GM12892 (cell line): Measurements from ENCODE around the gene RAB31.

Source experiments
- DNase-seq: peaks from one replicate; pipeline ENCODE4 v3.0.0; 2011; ENCODE audit not compliant: insufficient read length
- FAIRE-seq: peaks from 2 replicates; lab custom pipeline; 2011; peaks lifted over from hg19 to GRCh38; lab: Jason Lieb, UNC
- POLR2A ChIP-seq: IDR thresholded peaks from 2 replicates; pipeline ENCODE4 v1.6.1; 2011; ENCODE audit warnings: low read depth, low read length, control low read depth
- POLR2AphosphoS5 ChIP-seq: IDR thresholded peaks from 2 replicates; pipeline ENCODE4 v1.6.1; 2011; ENCODE audit warnings: low read depth, low read length, control low read depth
- TAF1 ChIP-seq: IDR thresholded peaks from 2 replicates; pipeline ENCODE4 v1.6.1; 2011; ENCODE audit warnings: low read depth, mild to moderate bottlenecking, control low read depth, low read length, borderline replicate concordance

The RAB31 gene

DNA sequence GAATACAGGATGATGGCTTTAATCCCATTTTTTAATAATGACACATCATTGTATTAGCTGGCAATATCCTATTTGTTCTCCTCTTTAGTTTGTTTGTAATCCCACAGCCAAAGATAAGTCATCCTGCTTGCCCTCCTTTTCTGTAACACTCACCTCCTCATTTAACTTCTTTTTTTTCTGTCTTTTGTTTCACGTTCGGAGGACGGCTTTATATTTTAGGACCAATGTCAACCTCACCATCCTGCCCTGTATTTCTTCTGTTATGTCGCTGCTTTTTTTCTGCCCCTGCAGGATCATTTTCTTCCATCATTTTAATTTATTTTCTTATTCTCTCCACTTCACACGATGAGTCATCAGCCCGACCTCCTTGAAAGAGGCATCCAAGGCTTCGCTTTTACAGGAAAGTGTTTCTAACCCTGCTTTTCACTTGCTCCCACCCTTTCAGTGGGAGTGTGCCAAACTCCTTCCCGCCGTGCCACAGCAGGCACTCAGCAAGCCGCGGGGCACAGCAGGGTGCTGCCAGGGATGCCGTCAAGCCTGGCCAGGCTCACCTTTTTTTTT lies 11.4 kb downstream of the RAB31 start:
- FAIRE-seq, result no peak
- DNase-seq, result no peak
- no peak for TF ChIP-seq POLR2AphosphoS5
- no peak for TF ChIP-seq TAF1
- no peak for TF ChIP-seq POLR2A

DNA sequence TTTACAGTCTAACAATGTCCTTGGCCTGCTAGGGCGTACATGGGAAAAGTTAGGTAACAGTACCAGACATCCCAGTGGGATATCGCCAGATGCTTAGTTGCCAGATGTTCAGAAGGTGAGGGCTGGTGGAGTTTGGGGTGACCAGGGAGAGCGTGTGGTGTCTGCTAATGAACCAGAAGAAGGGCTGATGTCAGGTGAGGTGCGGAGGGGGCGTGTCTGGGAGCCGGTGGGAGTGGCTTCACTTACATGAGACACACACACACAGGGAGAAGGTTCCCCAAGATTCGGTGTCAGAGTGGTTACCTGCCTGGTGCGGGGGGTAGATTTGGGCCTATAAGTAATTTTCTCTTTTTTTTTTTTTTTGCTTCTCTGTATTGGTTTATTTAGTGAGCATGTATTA lies 12.2 kb downstream of the RAB31 start:
- DNase-seq (no peak), FAIRE-seq (no peak)
- TF ChIP-seq POLR2AphosphoS5 (no peak), TAF1 (no peak), POLR2A (no peak)

GRCh38 chr18:9721893-9722550 lies 13.9 kb downstream of the RAB31 start:
- FAIRE-seq (peak; percentile 5), DNase-seq (no peak)
- TF ChIP-seq TAF1, result no peak
- no peak for TF ChIP-seq POLR2A

GRCh38 chr18:9722691-9723090 lies 14.6 kb downstream of the RAB31 start:
- TF ChIP-seq POLR2A (no peak), TAF1 (no peak), POLR2AphosphoS5 (no peak)
- FAIRE-seq, result peak; percentile 14
- DNase-seq, result no peak

DNA sequence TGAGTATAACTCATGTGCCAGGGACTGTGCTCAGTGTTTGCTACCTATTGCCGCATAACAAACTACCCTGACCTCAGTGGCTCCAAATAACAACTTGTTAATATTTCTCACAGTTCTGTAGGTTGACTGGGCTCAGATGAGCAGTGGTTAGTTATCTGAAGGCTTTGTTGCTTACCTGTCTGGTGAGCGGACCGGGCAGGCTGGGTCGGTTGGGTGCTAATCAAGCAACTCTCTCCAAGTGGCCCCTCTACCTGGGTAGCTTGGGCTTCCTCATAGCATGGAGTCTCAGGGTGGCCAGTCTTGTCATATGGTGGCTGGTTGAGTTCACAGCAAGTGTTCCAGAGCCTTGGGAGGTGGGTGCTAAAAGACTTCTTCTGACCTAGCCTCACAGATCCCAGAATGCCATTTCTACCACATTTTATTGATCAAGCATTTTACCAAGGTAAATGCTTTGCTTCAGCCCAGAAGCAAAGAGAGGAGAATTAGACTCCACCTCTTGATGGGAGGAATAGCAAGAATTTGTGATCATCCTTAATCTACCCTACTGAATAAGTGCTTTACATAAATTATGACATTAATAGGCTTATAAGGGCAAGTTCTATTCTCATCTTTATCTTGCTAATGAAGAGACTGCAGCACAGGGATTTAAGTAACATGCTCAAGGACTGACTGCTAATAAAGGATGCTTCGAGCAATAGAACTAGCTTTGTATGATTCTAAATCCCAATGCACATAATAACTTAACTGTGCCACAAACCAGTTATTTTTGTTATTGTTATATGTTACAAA lies 16.9 kb downstream of the RAB31 start:
- no peak for FAIRE-seq
- TF ChIP-seq POLR2A (no peak), TAF1 (no peak), POLR2AphosphoS5 (no peak)
- DNase-seq, result no peak

DNA sequence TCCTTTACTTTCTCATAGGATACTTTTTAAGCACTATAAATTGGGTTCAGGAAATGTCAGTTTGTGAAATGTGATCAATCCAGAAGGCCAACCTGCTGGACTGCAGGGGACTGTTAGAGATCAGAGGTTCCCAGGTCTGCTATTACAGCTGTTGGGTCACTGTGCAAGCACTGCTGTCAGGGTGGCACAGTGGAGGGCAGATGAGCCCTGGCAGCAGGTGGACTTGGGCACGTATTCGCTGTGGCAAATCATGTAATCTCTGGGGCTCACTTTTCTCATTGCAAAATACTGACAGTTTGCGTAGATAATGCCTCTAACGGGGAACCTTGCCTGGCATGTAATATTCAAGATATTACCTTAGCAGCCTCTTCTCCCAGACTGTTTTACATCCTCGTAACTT lies 18.1 kb downstream of the RAB31 start:
- DNase-seq (no peak), FAIRE-seq (no peak)

DNA sequence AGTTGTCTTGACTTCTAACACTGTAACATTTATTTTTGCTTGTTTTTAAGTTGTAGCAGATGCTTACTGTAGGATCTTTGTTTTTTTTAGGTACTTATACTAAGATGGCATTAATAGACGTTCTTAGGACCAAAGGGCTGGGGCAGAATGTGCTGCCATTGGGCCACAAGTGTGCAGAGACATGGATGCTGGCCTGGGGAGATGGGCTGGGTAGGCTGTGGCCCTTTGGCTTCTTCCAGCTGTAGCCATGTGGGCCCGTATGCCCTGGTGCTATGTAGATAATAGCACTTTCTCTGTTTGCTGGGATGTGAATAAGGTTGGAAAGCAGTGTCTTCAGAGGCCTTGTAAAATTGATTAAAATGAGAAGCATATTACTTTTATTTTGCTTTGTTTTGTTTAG lies 18.8 kb downstream of the RAB31 start:
- FAIRE-seq (no peak), DNase-seq (no peak)
- no peak for TF ChIP-seq POLR2AphosphoS5
- no peak for TF ChIP-seq TAF1
- TF ChIP-seq POLR2A, result no peak

More for the DNA sequence above, 18.1 kb downstream of the RAB31 start:
- TF ChIP-seq TAF1, result no peak
- no peak for TF ChIP-seq POLR2A
- no peak for TF ChIP-seq POLR2AphosphoS5

GRCh38 chr18:9730786-9731185 lies 22.7 kb downstream of the RAB31 start:
- TF ChIP-seq TAF1 (no peak), POLR2A (no peak), POLR2AphosphoS5 (no peak)
- DNase-seq (no peak), FAIRE-seq (no peak)

DNA sequence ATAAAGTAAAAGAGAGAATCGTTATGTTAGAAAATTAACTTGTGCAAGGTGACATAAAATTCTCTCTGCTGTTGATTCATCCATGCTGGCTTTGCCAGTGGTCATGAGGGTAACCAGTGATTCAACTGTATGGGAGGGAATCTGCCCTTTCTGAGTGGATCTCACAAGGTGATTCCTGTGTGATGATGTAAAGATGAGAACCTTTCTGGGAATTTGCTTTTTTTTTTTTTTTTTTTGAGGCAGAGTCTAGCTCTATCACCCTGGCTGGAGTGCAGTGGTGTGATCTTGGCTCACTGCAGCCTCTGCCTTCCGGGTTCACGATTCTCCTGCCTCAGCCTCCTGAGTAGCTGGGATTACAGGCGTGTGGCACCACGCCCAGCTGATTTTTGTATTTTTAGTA lies 23.3 kb downstream of the RAB31 start:
- no peak for TF ChIP-seq TAF1
- no peak for TF ChIP-seq POLR2AphosphoS5
- no peak for TF ChIP-seq POLR2A
- FAIRE-seq, result no peak
- DNase-seq, result no peak

DNA sequence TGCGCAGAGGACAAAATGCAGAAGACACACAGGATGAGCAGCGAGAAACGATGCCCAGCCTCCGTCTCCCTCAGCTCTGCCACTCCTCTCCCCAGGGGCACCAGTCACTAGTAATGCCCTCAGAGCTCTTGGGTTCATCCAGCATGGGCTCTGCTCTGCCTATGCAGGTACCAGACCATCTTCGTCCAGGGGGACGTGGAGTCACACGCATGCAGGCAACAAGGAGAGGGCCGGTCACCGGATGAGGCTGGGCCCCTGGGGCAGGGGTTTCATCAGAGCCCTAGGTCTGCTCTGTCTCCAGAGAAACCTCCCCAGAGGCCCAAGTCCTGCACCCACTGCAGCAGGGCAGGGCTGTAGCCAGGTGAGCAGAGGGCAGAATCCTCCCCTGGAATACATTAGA lies 23.9 kb downstream of the RAB31 start:
- FAIRE-seq (no peak), DNase-seq (no peak)
- no peak for TF ChIP-seq TAF1
- no peak for TF ChIP-seq POLR2AphosphoS5
- TF ChIP-seq POLR2A, result no peak

GRCh38 chr18:9734189-9734588 lies 26.1 kb downstream of the RAB31 start:
- DNase-seq (no peak), FAIRE-seq (no peak)
- TF ChIP-seq POLR2A, result no peak
- TF ChIP-seq POLR2AphosphoS5, result no peak
- TF ChIP-seq TAF1, result no peak
